Thyroid gland (tissue), 4 donors: ENCODE measurements around the gene DENND1B. TPM values are rescaled to one million over a fixed set of nuclear protein-coding genes. Genes with fewer than 3 reads are reported as not detected.

Source experiments
- DNase-seq, 2 donors: peaks; one replicate each; pipeline ENCODE4 v3.0.0-alpha.2; 2019
- H3K27ac ChIP-seq, 3 donors: fragments of 200-600 bp; sonication (generic); 1 replicate in 2 of 3; 2 replicates in 1 of 3; pipeline ENCODE4 v1.5.1; 2016 to 2019; ENCODE audit warnings: mild to moderate bottlenecking in 1 of 3, moderate library complexity in 1 of 3
- H3K27me3 ChIP-seq: fragments of 200-600 bp; sonication (generic); one replicate; pipeline ENCODE4 v1.5.1; 2019
- H3K36me3 ChIP-seq, 2 donors: fragments of 200-600 bp; sonication (generic); one replicate each; pipeline ENCODE4 v1.5.1; 2016 to 2019
- H3K4me1 ChIP-seq, 2 donors: fragments of 200-600 bp; sonication (generic); one replicate each; pipeline ENCODE4 v1.5.1; 2017 to 2019
- H3K4me3 ChIP-seq, 3 donors: fragments of 200-600 bp; sonication (generic); replicated peaks in 1 of 3; 1 replicate in 2 of 3; 2 replicates in 1 of 3; pipeline ENCODE4 v1.5.1; 2016; ENCODE audit warnings: mild to moderate bottlenecking in 1 of 3
- H3K9me3 ChIP-seq: fragments of 200-600 bp; sonication (generic); one replicate; pipeline ENCODE4 v1.5.1; 2017
- POLR2A ChIP-seq, 2 donors: fragments of 450-650 bp; IDR thresholded peaks; one replicate each; pipeline ENCODE4 v1.6.1; 2017; ENCODE audit warnings: antibody characterized with exemption in 2 of 2, mild to moderate bottlenecking in 2 of 2, moderate library complexity in 1 of 2
- WGBS, 2 donors: methylation state at CpG; one replicate each; pipeline ENCODE4 v1.1.5; 2017; 5-methylcytosine and 5-hydroxymethylcytosine counted together
- intact Hi-C: fragments of 100-400 bp; cut with DNase I; formaldehyde crosslinking; loops from one replicate; pipeline ENCODE4 v1.15.1; 2023
- total RNA-seq, 4 donors: library from RNA; depleted of rRNA; stranded (reverse); fragments of >200 nt; gene quantifications; one replicate each; pipeline ENCODE4 v1.2.3, GENCODE V29; 2016
- TF ChIP-seq, protein P1 (sequence below), 6 experiments: fragments of 200-600 bp in 3 of 6; fragments of 450-650 bp in 3 of 6; sonication (generic) in 3 of 6; IDR thresholded peaks; one replicate each; pipeline ENCODE4 v1.5.1; 2016 to 2019; ENCODE audit warnings: antibody characterized with exemption in 6 of 6, mild to moderate bottlenecking in 2 of 6, inconsistent platforms in 1 of 6, moderate library complexity in 1 of 6

The DENND1B gene
- total RNA-seq, 4 donors from 2014 or later = 17.5 to 32.3 (median 27.8) TPM

DNA sequence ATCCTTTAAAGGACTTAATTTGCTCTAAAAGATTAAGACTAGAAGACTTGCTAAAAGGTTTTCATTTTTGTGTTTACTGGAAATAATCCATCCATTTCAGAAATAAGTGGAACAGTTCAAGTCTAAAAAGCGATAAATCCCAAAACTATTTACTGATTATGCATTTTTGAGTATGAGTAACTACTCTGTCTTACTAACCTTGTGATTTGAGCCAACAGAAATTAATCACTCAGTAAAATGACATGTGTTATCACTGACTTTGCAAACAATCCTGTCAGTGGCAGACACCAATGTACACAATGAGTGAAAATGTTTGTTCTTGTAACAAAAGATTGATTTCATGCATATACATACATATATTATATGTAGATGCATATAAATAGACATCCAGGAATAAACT lies 218.0 kb downstream of the DENND1B start:
- no peak for TF ChIP-seq POLR2A (IDR thresholded peaks at IDR 0.05)
- TF ChIP-seq, protein P1, sequence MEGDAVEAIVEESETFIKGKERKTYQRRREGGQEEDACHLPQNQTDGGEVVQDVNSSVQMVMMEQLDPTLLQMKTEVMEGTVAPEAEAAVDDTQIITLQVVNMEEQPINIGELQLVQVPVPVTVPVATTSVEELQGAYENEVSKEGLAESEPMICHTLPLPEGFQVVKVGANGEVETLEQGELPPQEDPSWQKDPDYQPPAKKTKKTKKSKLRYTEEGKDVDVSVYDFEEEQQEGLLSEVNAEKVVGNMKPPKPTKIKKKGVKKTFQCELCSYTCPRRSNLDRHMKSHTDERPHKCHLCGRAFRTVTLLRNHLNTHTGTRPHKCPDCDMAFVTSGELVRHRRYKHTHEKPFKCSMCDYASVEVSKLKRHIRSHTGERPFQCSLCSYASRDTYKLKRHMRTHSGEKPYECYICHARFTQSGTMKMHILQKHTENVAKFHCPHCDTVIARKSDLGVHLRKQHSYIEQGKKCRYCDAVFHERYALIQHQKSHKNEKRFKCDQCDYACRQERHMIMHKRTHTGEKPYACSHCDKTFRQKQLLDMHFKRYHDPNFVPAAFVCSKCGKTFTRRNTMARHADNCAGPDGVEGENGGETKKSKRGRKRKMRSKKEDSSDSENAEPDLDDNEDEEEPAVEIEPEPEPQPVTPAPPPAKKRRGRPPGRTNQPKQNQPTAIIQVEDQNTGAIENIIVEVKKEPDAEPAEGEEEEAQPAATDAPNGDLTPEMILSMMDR (IDR thresholded peaks at IDR 0.05) = no peak
- Histone ChIP-seq H3K27me3 (no peaks in the 10 kb centered on the region), H3K4me1 (peaks cover 0 to 7% of the 10 kb centered on the region in 2 donors), H3K9me3 (no peaks in the 10 kb centered on the region), H3K27ac (no peak overlapping the region), H3K36me3 (no peaks in the 10 kb centered on the region), H3K4me3 (no peak overlapping the region)
- no peak for DNase-seq
- 81 to 82% methylated on average over 1 of the region's 1 CpG for WGBS, 2 donors
- intact Hi-C loops = no loop called here

DNA sequence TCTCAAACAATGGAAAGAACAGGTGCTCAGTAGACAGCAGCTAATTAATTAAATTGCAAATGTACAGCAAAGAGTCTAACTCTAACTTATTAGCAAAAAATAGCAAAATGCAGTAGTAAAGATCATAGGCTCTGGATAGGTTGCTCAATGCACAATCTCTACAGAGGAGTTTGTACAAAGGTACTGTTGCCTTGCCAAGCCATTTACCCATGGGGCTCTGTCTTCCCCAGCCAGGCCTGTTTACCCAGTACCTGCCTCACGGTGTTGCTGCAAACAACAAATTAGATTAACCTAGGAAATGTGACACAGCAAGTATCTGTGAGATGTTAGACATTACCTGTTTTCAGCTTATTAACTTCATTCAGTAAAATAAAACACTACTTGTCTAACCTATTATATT lies 222.0 kb downstream of the DENND1B start:
- TF ChIP-seq POLR2A (IDR thresholded peaks at IDR 0.05) = no peak
- TF ChIP-seq, protein P1 (IDR thresholded peaks at IDR 0.05) = no peak
- Histone ChIP-seq H3K27me3 (no peaks in the 10 kb centered on the region), H3K36me3 (no peaks in the 10 kb centered on the region), H3K9me3 (no peaks in the 10 kb centered on the region), H3K4me3 (no peak overlapping the region), H3K4me1 (no peaks in the 10 kb centered on the region), H3K27ac (no peak overlapping the region)
- no peak for DNase-seq
- intact Hi-C loops = no loop called here
- 0 to 46% methylated on average over 1 of the region's 1 CpG for WGBS, 2 donors

DNA sequence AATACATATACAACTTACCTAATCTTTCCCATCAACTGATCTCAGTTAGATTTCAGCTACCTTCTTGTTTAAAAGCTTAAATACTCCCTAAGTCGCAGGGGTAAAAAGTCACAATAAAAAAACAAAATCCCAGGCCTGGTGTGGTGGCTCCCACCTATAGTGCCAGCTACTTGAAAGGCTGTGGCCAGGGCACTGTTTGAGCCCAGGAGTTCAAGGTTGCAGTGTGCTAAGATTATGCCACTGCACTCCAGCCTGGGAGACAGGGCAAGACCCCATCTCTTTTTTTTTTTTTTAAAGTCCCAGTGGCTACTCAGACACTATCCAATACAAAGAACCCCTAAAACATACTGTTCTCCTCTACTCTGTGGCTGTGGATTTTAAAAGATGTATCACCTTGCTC lies 228.3 kb downstream of the DENND1B start:
- Histone ChIP-seq H3K36me3 (no peaks in the 10 kb centered on the region), H3K27ac (no peak overlapping the region), H3K27me3 (no peaks in the 10 kb centered on the region), H3K9me3 (no peaks in the 10 kb centered on the region), H3K4me1 (no peaks in the 10 kb centered on the region), H3K4me3 (no peak overlapping the region)
- intact Hi-C loops = no loop called here
- DNase-seq = no peak
- WGBS, 2 donors = 93 to 98% methylated on average over 1 of the region's 1 CpG
- TF ChIP-seq, protein P1 (IDR thresholded peaks at IDR 0.05) = no peak
- TF ChIP-seq POLR2A (IDR thresholded peaks at IDR 0.05) = no peak

DNA sequence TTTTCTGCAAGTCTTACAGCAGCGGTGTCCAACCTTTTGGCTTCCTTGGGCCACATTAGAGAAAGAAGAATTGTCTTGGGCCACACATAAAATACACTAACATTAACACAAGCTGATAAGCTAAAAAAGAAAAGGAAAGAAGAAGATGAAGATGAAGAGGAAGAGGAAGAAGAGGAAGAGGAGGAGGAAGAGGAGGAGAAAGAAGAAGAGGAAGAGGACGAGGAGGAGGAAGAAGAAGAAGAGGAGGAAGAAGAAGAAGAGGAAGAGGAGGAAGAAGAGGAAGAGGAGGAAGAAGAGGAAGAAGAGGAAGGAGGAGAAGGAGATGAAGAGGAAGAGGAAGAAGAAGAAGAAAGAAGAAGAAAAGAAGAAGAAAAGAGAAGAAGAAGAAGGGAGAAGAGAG lies 230.7 kb downstream of the DENND1B start:
- no peaks in the 10 kb centered on the region for H3K36me3 ChIP-seq
- no peak for TF ChIP-seq POLR2A (IDR thresholded peaks at IDR 0.05)
- TF ChIP-seq, protein P1 (IDR thresholded peaks at IDR 0.05) = no peak
- no peak for DNase-seq
- H3K27ac ChIP-seq = no peak overlapping the region
- intact Hi-C loops = no loop called here
- no peaks in the 10 kb centered on the region for H3K27me3 ChIP-seq
- no peaks in the 10 kb centered on the region for H3K4me1 ChIP-seq
- H3K9me3 ChIP-seq = no peaks in the 10 kb centered on the region
- no peak overlapping the region for H3K4me3 ChIP-seq
- 91 to 96% methylated on average over 2 of the region's 2 CpGs for WGBS, 2 donors

DNA sequence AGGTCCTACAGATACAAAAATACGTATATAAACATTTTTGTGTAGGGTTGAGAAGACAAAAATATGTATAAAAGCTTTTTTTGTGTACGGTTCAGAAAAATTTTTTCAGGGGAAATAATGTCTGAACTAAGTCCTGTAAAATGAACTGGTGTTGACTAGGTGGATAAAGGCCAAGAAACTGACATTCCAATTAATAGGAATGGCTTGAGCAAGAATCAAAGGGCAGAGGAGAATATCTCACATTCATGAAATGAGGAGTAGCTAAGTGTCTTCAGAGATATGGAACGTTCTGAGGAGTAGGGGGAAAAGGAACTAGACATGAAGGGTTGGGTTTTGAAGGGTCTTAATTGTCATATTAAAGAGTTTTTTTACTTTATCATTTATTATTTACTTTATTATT lies 231.2 kb downstream of the DENND1B start:
- H3K27me3 ChIP-seq = no peaks in the 10 kb centered on the region
- H3K9me3 ChIP-seq = no peaks in the 10 kb centered on the region
- H3K4me1 ChIP-seq = no peaks in the 10 kb centered on the region
- WGBS, 2 donors = 90 to 94% methylated on average over 3 of the region's 3 CpGs
- H3K36me3 ChIP-seq = no peaks in the 10 kb centered on the region
- no peak overlapping the region for H3K27ac ChIP-seq
- no peak overlapping the region for H3K4me3 ChIP-seq
- no peak for TF ChIP-seq POLR2A (IDR thresholded peaks at IDR 0.05)
- TF ChIP-seq, protein P1 (IDR thresholded peaks at IDR 0.05) = no peak
- DNase-seq = no peak
- intact Hi-C loops = no loop called here
